H1 (cell line): Measurements from ENCODE around the gene THADA. TPM values are rescaled to one million over a fixed set of nuclear protein-coding genes. Genes with fewer than 3 reads are reported as not detected.

Source experiments
- CTCF ChIA-PET: fragments of 300-600 bp; sonication (Branson Sonifier 250); formaldehyde crosslinking; loops from one replicate; lab custom pipeline; 2021; ENCODE audit not compliant: partially characterized antibody; lab: Charles Lee
- POLR2A ChIA-PET: fragments of 300-600 bp; sonication (Branson Sonifier 250); formaldehyde crosslinking; loops from one replicate; lab custom pipeline; 2021; ENCODE audit warnings: inconsistent platforms; ENCODE audit not compliant: partially characterized antibody; lab: Charles Lee
- DNase-seq, 2 experiments: peaks; one replicate each; pipeline versions ENCODE4 v3.0.0 to v3.0.0-alpha.2; 2010 to 2022; ENCODE audit warnings: low spot score in 2 of 2, low read depth in 1 of 2, mixed read lengths in 1 of 2
- FAIRE-seq: peaks from 2 replicates; lab custom pipeline; 2011; peaks lifted over from hg19 to GRCh38; lab: Jason Lieb, UNC
- H2AFZ ChIP-seq: 2 replicates; pipeline ENCODE4 v1.8.1; 2012; ENCODE audit warnings: low read length, inconsistent platforms
- H2AK5ac ChIP-seq: 2 replicates; pipeline ENCODE4 v1.6.1; 2013; ENCODE audit warnings: low read depth, low read length
- H2BK120ac ChIP-seq: replicated peaks from 2 replicates; pipeline ENCODE3; 2013; ENCODE audit warnings: low read depth, low read length, inconsistent platforms
- H2BK12ac ChIP-seq: 2 replicates; pipeline ENCODE4 v1.6.1; 2013; ENCODE audit warnings: low read depth, low read length
- H2BK15ac ChIP-seq: 2 replicates; pipeline ENCODE4 v1.6.1; 2013; ENCODE audit warnings: low read length
- H2BK20ac ChIP-seq: 2 replicates; pipeline ENCODE4 v1.6.1; 2013; ENCODE audit warnings: low read length
- H2BK5ac ChIP-seq: 2 replicates; pipeline ENCODE4 v1.6.1; 2013; ENCODE audit warnings: low read depth, low read length
- H3K14ac ChIP-seq: 2 replicates; pipeline ENCODE4 v1.6.1; 2013; ENCODE audit warnings: inconsistent platforms; ENCODE audit not compliant: insufficient read length
- H3K18ac ChIP-seq: 2 replicates; pipeline ENCODE4 v1.6.1; 2013; ENCODE audit warnings: low read length; ENCODE audit errors: extremely low read depth
- H3K23ac ChIP-seq: 2 replicates; pipeline ENCODE4 v1.6.1; 2013; ENCODE audit warnings: inconsistent platforms; ENCODE audit not compliant: insufficient read length
- H3K23me2 ChIP-seq: 2 replicates; pipeline ENCODE4 v1.6.1; 2013; ENCODE audit warnings: low read depth, low read length
- H3K27ac ChIP-seq: 2 replicates; pipeline ENCODE4 v1.6.1; 2011; ENCODE audit warnings: low read depth, low read length, inconsistent platforms
- H3K27me3 ChIP-seq, 4 experiments: replicated peaks in 1 of 4; 1 replicate in 1 of 4; 2 replicates in 3 of 4; pipeline versions ENCODE4 v1.6.1 to v1.8.1; 2011 to 2013; ENCODE audit warnings: low read length in 3 of 4, mild to moderate bottlenecking in 3 of 4, inconsistent platforms in 2 of 4, mixed read lengths in 2 of 4, moderate library complexity in 1 of 4; ENCODE audit not compliant: control insufficient read depth in 3 of 4, insufficient read depth in 3 of 4; ENCODE audit errors: extremely low read depth in 1 of 4
- H3K36me3 ChIP-seq, 4 experiments: 2 replicates each; pipeline versions ENCODE4 v1.6.1 to v1.8.1; 2011 to 2013; ENCODE audit warnings: mild to moderate bottlenecking in 4 of 4, low read length in 3 of 4, moderate library complexity in 2 of 4, control low read depth in 1 of 4, inconsistent platforms in 1 of 4; ENCODE audit not compliant: insufficient read depth in 4 of 4, control insufficient read depth in 2 of 4
- H3K4ac ChIP-seq: replicated peaks from 2 replicates; pipeline ENCODE3; 2013; ENCODE audit warnings: low read length, low read depth, mixed read lengths, inconsistent platforms; ENCODE audit not compliant: insufficient read length
- H3K4me1 ChIP-seq, 4 experiments: replicated peaks in 1 of 4; 1 replicate in 1 of 4; 2 replicates in 3 of 4; pipeline versions ENCODE4 v1.6.1 to v1.8.1; 2011 to 2013; ENCODE audit warnings: low read length in 3 of 4, inconsistent platforms in 2 of 4, mixed read lengths in 1 of 4; ENCODE audit not compliant: insufficient read depth in 4 of 4, control insufficient read depth in 3 of 4
- H3K4me2 ChIP-seq, 2 experiments: 2 replicates each; pipeline versions ENCODE4 v1.6.1 to v1.8.1; 2011 to 2013; ENCODE audit warnings: low read depth in 2 of 2, low read length in 2 of 2, control low read depth in 1 of 2, inconsistent platforms in 1 of 2, mild to moderate bottlenecking in 1 of 2; ENCODE audit not compliant: insufficient read depth in 1 of 2
- H3K4me3 ChIP-seq, 4 experiments: fragments of 200-600, 300-600 bp in 1 of 4; sonication (generic), shearing (Covaris generic), sonication (Bioruptor Twin) in 1 of 4; 2 replicates each; pipeline versions ENCODE4 v1.5.1 to v1.8.1; 2011 to 2016; ENCODE audit warnings: low read length in 4 of 4, low read depth in 3 of 4, control low read depth in 2 of 4, inconsistent platforms in 2 of 4, mild to moderate bottlenecking in 2 of 4, mixed read lengths in 1 of 4, moderate library complexity in 1 of 4; ENCODE audit not compliant: insufficient read depth in 2 of 4; ENCODE audit errors: extremely low read depth in 1 of 4
- H3K56ac ChIP-seq: replicated peaks from 2 replicates; pipeline ENCODE3; 2013; ENCODE audit warnings: low read depth, mild to moderate bottlenecking, mixed read lengths, low read length, inconsistent platforms; ENCODE audit not compliant: insufficient read length
- H3K79me1 ChIP-seq: 2 replicates; pipeline ENCODE4 v1.6.1; 2013; ENCODE audit warnings: low read depth, low read length, control low read depth
- H3K79me2 ChIP-seq, 2 experiments: 2 replicates each; pipeline versions ENCODE4 v1.6.1 to v1.8.1; 2012 to 2013; ENCODE audit warnings: low read length in 2 of 2, mild to moderate bottlenecking in 2 of 2, inconsistent platforms in 1 of 2; ENCODE audit not compliant: insufficient read depth in 2 of 2, control insufficient read depth in 1 of 2
- H3K9ac ChIP-seq, 4 experiments: replicated peaks in 1 of 4; 1 replicate in 1 of 4; 2 replicates in 3 of 4; pipeline versions ENCODE4 v1.6.1 to v1.8.1; 2011 to 2013; ENCODE audit warnings: low read depth in 3 of 4, low read length in 3 of 4, control low read depth in 2 of 4, mild to moderate bottlenecking in 2 of 4, moderate library complexity in 2 of 4, inconsistent platforms in 1 of 4; ENCODE audit errors: extremely low read depth in 1 of 4
- H3K9me3 ChIP-seq, 2 experiments: 2 replicates each; pipeline versions ENCODE4 v1.6.1 to v1.8.1; 2012 to 2013; ENCODE audit warnings: mild to moderate bottlenecking in 2 of 2, moderate library complexity in 2 of 2, control low read depth in 1 of 2, inconsistent platforms in 1 of 2, low read depth in 1 of 2, low read length in 1 of 2, mixed read lengths in 1 of 2; ENCODE audit not compliant: insufficient read depth in 2 of 2
- H4K20me1 ChIP-seq, 2 experiments: replicated peaks in 1 of 2; 2 replicates each; pipeline versions ENCODE3 to v1.8.1; 2011 to 2013; ENCODE audit warnings: inconsistent platforms in 2 of 2, low read length in 2 of 2, mild to moderate bottlenecking in 1 of 2; ENCODE audit not compliant: insufficient read depth in 2 of 2, control insufficient read depth in 1 of 2
- H4K5ac ChIP-seq: 2 replicates; pipeline ENCODE4 v1.6.1; 2013; ENCODE audit warnings: low read length, low read depth, mixed read lengths, inconsistent platforms; ENCODE audit not compliant: insufficient read length
- H4K8ac ChIP-seq: 2 replicates; pipeline ENCODE4 v1.8.0; 2013; ENCODE audit warnings: mild to moderate bottlenecking, moderate library complexity, low read length, inconsistent platforms; ENCODE audit not compliant: insufficient read depth; ENCODE audit errors: extremely low read depth
- H4K91ac ChIP-seq: replicated peaks from 2 replicates; pipeline ENCODE3; 2013; ENCODE audit warnings: low read length, mixed read lengths, inconsistent platforms; ENCODE audit not compliant: insufficient read length
- CTCF ChIP-seq, 3 experiments: IDR thresholded peaks; 1 replicate in 2 of 3; 2 replicates in 1 of 3; pipeline versions ENCODE4 v1.5.1 to v1.6.1; 2011; ENCODE audit warnings: low read length in 3 of 3, mild to moderate bottlenecking in 3 of 3, inconsistent platforms in 2 of 3, low read depth in 1 of 3, moderate library complexity in 1 of 3; ENCODE audit not compliant: insufficient read depth in 1 of 3; ENCODE audit errors: control extremely low read depth in 1 of 3
- JUND ChIP-seq: IDR thresholded peaks from 2 replicates; pipeline ENCODE4 v1.6.1; 2011; ENCODE audit warnings: mild to moderate bottlenecking, improper control_type of control experiment, low read length
- KDM1A ChIP-seq: fragments of 200-600, 300-600 bp; sonication (generic); IDR thresholded peaks from 2 replicates; pipeline ENCODE4 v1.7.1; 2016; ENCODE audit warnings: mild to moderate bottlenecking, low read length, borderline replicate concordance
- NRF1 ChIP-seq: IDR thresholded peaks from 2 replicates; pipeline ENCODE4 v1.6.1; 2011; ENCODE audit warnings: mild to moderate bottlenecking, low read depth, low read length, improper control_type of control experiment
- SP2 ChIP-seq: IDR thresholded peaks from 2 replicates; pipeline ENCODE4 v1.6.1; 2012; ENCODE audit warnings: mild to moderate bottlenecking, low read length, inconsistent platforms
- SRF ChIP-seq: IDR thresholded peaks from 2 replicates; pipeline ENCODE4 v1.6.1; 2011; ENCODE audit warnings: mild to moderate bottlenecking, low read depth, low read length, moderate library complexity
- TCF12 ChIP-seq: IDR thresholded peaks from 2 replicates; pipeline ENCODE4 v1.6.1; 2011; ENCODE audit warnings: low read depth, mild to moderate bottlenecking, low read length
- WGBS, 2 experiments: shearing (Covaris generic) in 1 of 2; methylation state at CpG; one replicate each; pipeline versions ENCODE4 v1.1.6 to v1.1.7; 2013 to 2015; ENCODE audit warnings: low lambda C conversion rate in 2 of 2, mixed read lengths in 2 of 2, inconsistent platforms in 1 of 2, low coverage in 1 of 2, missing lambda C conversion rate in 1 of 2; ENCODE audit not compliant: insufficient replicate concordance in 2 of 2, insufficient coverage in 1 of 2, insufficient read length in 1 of 2; ENCODE audit errors: extremely low coverage in 1 of 2, missing lambda C conversion rate in 1 of 2; 5-methylcytosine and 5-hydroxymethylcytosine counted together
- polyA plus RNA-seq, 7 experiments: library from polyadenylated mRNA; depleted of rRNA in 3 of 7; stranded (reverse) in 5 of 7; unstranded in 2 of 7; fragments of >200 nt in 5 of 7; fragments of 200-250 nt in 2 of 7; gene quantifications; 1 replicate in 5 of 7; 2 replicates in 1 of 7; 4 replicates in 1 of 7; pipeline versions ENCODE4 v1.2.1 to v1.2.3, GENCODE V29; 2011 to 2013; ENCODE audit warnings: missing spikeins in 2 of 7, mixed read lengths in 2 of 7
- total RNA-seq: library from RNA; stranded (reverse); fragmentation: NEBNext Ultra II Directional; extraction: Animal tissue kit (Norgen Biotek cat#: 25700); gene quantifications from 2 replicates; pipeline ENCODE4 v1.2.1, GENCODE V29; 2021
- TF ChIP-seq, protein P1 (sequence below): IDR thresholded peaks from 2 replicates; pipeline ENCODE4 v1.6.1; 2012; ENCODE audit warnings: inconsistent platforms

THADA gene
- total and polyA plus RNA-seq, 2 of the 8 experiments (the other 6 are each of a cell fraction or from before 2014, with no cell fraction given), result 22.4 to 26.8 TPM

DNA sequence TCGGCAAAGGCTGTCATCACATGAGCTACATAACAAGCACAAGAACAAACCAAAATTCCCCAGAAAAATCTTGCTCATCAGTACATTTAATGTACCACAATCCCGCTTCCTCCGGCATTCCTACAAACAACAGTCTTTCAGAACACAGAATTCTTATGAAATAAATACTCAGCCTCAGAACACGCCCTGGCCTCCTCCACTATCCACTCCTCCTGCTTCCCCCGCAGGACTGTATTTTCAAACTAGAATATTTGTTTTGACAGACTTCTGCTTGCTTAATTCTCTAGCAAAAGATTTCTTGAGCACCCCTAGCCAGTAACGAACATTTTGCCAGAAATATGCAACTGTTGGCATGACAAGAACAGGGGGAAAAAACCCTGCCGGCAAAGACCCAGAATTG, 131.2 kb downstream of the THADA start:
- Histone ChIP-seq H3K56ac (no peak overlapping the region), H4K5ac (no peak overlapping the region), H2BK5ac (no peak overlapping the region), H3K4me1 (no peaks in the 10 kb centered on the region), H2BK15ac (no peak overlapping the region), H4K91ac (no peak overlapping the region), H3K79me1 (no peaks in the 10 kb centered on the region), H3K4me3 (no peak overlapping the region), H3K9ac (no peak overlapping the region), H3K4me2 (no peak overlapping the region), H4K20me1 (no peaks in the 10 kb centered on the region), H3K36me3 (no peaks in the 10 kb centered on the region), H3K9me3 (no peaks in the 10 kb centered on the region), H2AFZ (no peak overlapping the region), H3K23ac (no peak overlapping the region), H3K18ac (no peak overlapping the region), H2BK120ac (no peak overlapping the region), H2BK20ac (no peak overlapping the region), H2AK5ac (no peak overlapping the region), H2BK12ac (no peak overlapping the region), H3K79me2 (no peaks in the 10 kb centered on the region), H3K4ac (no peak overlapping the region), H3K14ac (no peak overlapping the region), H3K27me3 (no peaks in the 10 kb centered on the region), H4K8ac (no peak overlapping the region), H3K23me2 (no peaks in the 10 kb centered on the region), H3K27ac (no peak overlapping the region)
- DNase-seq (no peak), FAIRE-seq (no peak)
- ChIA-PET CTCF (interaction anchor here (0.9 to 1.1 kb wide), 3 partner anchors 8 to 293 kb away, joined by 3 to 6 read pairs (median 4); no protein-coding TSS in a partner anchor), POLR2A (interaction anchor here (0.9 kb wide), 1 partner anchor 231 kb away, joined by 3 read pairs; no protein-coding TSS in a partner anchor)
- 92% methylated on average over 7 of the region's 7 CpGs; no CpG with 5 or more reads in 1 of the 2 experiments for WGBS, 2 experiments
- no peak for TF ChIP-seq CTCF (IDR thresholded peaks at IDR 0.05; ENCODE audit: control extremely low read depth in 1 of 3, insufficient read depth in 1 of 3, low read depth in 1 of 3, low read length in 3 of 3)
- no peak for TF ChIP-seq TCF12
- no peak for TF ChIP-seq SP2
- TF ChIP-seq JUND, result no peak
- no peak for TF ChIP-seq SRF
- no peak for TF ChIP-seq KDM1A
- TF ChIP-seq NRF1, result no peak
- TF ChIP-seq, protein P1, sequence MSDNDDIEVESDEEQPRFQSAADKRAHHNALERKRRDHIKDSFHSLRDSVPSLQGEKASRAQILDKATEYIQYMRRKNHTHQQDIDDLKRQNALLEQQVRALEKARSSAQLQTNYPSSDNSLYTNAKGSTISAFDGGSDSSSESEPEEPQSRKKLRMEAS, result no peak
